HG02759 (cell line): ENCODE data around the gene TTLL11.
"Not testable (repeated sequence)": the region's sequence is repeated elsewhere in the genome, so short reads cannot be mapped to it uniquely, and the experiment has no call there.

Experiments used
- ATAC-seq: cut with Tn5 transposase; IDR thresholded peaks from one replicate; pipeline ENCODE4 v1.9.1; 2021; ENCODE audit warnings: mild to moderate bottlenecking, moderate library complexity; ENCODE audit not compliant: unreplicated experiment

Gene TTLL11

DNA sequence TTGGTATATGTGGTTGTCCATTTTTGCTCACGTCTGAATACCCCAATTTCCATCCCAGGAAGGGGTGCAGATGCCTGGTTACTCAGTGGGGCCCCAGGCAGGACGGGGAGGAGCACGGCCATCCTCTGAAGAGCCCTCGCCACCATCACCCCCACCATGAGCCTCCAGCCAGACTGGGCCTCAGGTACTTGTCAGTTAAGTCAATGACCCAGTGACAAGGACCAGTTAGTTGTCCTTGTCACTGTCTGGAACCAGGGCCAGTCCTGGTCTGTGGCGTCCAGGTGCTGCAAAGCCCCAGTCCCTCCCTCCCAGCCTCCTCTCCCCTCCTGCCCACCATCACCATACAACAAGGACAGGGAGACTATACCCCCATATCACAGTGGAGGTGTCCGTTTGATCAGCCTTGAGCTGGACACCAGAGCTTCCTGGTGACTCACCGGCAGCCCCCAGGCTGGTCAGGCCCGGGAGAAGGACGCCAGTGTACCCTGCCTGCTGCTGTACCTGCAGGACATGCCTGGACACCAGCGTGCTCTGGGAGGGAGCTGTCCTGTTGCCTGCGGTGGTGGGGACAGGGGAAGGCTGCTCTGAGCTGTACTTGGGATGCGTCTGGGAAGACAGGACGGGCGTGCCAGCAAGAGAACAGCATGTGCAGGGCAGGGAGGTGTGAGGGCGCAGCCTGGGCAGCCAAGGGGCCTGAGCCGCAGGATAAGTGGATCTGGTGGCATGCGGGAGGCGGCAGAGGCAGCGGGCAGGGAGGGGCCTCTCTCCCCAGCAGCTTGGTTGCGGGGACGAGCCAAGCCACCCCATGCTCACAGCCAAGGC is 32.6 kb upstream of the TTLL11 start:
- no peak for ATAC-seq

DNA sequence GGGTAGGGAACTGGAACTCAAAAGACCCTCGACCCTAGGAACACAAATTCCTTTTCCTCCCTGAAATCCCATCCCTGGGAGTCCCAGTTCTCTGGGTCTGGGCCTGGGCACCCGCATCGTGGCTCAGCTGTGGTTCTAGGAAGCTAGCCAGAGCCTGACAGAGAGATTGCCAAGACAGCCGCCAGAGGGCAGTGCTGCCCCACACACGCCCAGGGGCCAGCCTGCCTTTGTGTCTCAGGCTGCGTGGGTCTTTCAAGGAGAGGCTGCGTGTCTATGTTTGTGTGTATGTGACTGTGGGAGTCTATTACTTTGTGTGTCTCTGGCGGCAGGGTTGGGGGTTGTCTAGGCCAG is 32.0 kb upstream of the TTLL11 start:
- ATAC-seq = peak; percentile 74

DNA sequence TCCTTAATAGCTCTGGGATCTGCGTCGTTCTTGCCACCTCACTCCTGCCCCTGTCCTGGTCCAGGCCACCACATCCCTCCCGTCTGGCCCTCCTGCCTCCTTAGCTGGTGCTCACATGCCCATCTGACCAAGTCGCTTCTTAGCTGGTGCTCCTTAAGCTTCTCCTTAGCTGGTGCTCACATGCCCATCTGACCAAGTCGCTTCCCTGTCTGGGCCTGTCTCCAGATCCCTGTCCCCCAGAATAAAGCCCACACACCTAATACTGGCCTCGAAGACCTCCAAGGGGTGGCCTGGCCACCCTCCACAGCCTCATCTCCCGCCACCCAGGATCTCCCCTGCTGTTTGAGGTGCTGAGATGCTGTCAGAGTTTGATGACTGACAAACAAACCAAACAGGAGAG is 31.4 kb upstream of the TTLL11 start:
- ATAC-seq = no peak

DNA sequence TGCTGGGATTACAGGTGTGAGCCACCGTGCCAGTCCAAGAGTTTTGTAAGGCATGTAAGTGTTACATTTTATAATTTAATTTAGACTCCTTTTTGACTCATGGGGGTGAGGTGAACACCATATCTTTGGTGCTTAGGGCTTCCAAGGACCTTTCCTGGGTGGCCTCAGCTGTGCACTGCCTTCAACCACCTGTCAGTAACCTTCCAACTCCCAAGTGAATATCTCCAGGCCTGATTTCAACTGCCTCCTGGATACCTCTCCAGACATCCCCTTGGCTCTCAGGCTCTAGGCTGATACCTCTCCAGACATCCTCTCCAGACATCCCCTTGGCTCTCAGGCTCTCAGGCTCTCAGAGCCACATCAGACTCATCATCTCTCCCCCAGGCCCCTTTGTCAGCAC is 30.9 kb upstream of the TTLL11 start:
- ATAC-seq = no peak

DNA sequence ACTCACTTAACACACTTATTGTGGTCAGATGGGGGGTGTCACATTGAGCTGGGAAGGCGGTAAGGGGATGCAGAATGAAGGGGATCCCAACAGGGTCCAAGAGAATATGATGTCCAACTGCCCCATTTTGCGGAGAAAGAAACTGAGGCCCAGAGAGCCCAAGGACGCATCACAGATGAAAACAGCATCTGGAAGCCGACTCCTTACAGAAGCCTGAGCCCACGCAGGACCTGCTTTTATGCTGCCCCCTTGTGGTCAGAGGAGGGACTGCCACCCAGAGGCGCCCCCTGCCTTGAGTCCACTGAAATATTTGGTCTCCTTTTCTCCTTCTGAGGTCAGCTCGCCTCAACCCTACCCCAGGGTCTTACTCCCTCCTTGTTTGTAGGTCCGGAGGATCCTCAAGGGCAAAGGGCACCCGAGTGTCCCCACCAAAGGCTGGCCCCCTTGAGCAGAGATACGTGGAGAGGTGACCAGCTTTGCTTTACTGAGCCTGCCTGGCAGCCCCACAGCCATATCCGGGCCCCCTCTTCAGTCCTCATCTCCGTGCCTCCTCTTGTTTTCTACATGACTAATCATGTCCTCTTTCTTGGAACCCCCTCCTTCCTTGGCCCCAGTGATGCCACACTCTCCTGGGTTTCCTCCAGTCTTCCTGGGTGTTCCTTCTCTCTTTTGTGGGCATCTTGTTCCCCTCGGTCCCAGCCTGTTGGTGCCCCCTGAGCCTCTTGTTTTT is 30.0 kb upstream of the TTLL11 start:
- no peak for ATAC-seq

DNA sequence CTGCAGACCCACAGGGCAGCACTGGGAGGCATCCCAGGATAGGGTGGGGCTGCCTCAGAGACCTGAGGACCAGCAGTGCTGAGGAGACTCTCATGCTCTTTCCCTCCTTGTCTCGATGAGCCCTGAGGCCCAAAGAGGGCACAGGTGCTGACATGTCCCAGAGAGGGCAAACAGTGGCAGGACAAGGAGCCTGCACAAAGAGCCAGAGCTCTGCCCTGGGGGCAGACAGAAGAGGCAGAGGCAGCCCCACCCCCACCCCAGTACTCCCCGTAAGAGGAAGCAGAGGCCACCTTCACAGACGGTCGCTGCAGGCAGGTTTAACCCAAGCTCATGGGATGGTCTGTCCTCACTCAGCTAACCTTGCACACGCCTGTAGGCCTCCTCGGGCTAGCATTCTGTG is 29.4 kb upstream of the TTLL11 start:
- ATAC-seq = no peak

DNA sequence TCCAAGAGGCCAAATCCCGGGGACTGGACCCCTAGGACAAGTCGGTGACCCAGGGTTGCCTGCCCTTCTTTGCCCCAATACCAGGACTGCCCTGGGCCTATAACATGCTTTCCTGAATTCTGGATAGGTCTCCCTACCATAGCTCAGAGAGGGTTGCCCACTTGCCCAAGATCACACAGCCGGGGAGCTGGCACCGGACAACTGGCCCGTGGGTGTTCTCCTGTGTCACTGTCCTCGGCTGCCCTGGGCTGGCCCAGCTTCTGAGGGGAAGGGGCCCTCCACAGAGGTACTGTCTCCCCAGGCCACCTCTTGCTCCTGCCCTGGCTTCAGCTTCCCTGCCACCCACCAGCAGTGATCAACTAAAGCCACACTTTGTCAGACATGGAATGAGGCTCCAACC is 28.8 kb upstream of the TTLL11 start:
- ATAC-seq = no peak

DNA sequence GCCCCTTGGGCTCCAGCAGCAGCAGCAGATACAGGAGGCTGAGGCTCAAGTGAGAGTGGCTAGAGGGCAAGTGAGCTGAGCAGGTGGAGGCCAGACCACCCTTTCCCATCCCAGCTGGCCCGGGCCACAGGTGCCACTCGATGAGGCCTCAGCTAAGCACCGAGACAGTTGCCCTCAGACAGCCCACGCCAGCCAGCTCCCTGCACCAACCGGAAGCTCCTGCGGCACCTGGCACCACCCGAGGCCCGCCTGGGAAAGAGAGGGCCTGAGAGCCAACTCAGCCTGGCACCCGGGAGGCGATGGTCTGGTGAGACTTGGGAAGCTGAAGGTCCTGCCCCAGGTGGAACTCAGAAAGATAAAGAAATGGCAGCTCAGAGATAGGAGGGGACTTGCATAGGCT is 28.3 kb upstream of the TTLL11 start:
- ATAC-seq = no peak

DNA sequence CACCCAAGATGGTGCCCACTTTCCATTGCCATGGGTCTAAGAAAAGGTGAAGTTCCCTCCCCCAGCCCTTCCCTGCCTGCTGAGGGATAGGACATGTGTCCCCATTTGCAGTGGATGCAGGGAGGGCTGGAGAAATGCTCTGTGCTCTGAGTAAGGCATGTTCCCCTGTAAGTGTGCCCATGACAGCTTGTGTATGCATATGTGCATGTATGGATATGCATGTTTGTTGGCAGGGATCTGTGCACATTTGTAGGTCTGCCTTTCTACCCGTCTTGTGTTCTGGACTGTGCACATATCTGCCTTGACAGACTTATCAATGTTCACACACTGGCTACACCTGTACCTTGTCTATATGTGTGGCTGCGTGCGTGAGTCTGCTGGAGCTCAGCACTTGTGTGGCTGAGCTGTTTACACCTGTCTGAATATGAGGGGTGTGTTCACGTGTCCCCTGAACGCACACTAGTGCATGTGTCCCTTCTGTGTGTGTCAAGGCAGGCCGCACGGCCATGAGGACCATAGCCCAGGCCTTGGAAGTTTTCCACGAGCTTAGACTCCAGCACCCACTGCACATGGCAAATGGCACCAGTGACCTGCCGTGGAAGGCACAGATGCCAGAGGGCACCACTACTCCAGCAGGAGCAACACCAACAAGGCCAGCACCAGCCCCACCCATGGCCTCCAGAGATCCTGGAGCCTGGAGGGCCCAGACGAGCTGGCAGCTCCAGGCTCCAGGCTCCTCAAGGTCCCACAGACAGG is 27.4 kb upstream of the TTLL11 start:
- ATAC-seq = no peak

DNA sequence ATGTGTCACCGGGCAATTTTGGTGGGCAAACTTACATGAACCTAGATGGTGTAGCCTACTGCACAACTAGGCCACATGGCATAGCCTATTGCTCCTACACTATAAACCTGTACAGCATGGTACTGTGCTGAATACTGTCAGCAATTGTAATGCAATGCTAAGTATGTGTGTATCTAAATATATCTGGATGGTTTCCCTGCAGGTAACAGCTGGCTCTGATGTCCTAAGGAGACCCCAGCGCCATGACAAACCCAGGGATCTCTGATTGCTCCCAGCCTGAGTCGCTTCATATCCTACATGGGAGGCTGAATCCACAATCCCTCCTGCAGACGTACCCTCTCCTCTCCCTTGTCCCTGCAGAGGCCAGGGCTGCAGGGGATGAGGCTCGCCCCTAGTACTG is 26.6 kb upstream of the TTLL11 start:
- no peak for ATAC-seq

DNA sequence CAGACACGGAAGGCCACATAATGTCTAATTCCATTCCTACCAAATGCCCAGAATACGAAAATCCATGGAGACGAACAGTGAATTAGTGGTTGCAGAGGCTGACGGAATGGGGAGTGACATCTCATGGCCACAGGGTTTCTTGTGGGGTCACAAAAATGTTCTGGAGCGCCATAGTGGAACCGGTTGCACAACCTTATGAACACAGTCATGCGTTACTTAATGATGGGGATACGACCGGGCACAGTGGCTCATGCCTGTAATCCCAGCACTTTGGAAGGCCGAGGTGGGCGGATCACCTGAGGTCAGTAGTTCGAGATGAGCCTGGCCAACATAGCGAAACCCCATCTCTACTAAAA is 26.0 kb upstream of the TTLL11 start:
- ATAC-seq = no peak

DNA sequence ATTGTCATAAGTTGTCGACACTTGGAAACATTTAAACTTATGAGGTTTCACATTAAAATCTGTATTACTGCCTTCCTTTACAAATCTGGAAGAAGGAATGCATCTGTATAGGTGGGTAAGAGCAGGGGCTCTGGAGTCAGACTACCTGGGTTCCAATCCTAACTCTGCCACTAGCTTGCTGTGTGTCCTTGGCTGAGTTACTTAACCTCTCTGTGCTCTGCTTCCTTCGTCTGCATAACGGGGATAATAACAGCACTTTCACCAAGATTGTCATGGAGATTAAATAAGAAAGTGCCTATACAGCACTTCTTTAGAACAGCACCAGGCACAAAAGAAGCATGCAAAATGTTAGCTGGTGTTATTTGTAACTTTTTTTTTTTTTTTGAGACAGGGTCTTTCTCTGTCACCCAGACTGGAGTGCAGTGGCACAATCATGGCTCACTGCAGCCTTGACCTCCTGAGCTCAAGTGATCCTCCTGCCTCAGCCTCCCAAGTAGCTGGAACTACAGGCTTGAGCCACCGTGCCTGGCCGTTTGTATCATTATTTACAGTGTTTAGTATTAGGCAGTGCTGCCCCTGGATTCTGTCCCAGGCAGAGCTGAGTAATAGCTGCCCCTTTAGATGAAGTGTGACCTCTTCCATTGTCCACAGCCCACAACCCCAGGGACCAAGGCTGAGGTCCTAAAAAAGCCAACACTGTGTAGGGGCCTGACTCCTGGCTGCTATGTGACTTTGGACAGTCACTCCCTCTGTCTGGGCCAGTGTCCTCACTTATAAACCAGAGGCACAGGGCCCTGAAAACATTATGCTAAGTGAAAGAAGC is 25.4 kb upstream of the TTLL11 start:
- no peak for ATAC-seq

DNA sequence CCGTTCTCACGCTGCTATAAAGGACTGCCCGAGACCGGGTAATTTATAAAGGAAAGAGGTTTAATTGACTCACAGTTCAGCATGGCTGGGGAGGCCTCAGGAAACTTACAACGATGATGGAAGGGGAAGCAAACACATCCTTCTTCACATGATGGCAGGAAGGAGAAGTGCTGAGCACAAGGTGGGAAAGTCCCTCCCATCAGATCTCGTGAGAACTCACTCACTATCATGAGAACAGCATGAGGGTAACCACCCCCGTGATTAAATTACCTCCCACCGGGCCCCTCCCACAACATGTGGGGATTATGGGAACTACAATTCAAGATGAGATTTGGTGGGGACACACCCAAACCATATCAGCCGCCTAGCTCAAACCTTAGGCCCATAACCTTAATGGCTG is 24.1 kb upstream of the TTLL11 start:
- ATAC-seq = not testable (repeated sequence)

DNA sequence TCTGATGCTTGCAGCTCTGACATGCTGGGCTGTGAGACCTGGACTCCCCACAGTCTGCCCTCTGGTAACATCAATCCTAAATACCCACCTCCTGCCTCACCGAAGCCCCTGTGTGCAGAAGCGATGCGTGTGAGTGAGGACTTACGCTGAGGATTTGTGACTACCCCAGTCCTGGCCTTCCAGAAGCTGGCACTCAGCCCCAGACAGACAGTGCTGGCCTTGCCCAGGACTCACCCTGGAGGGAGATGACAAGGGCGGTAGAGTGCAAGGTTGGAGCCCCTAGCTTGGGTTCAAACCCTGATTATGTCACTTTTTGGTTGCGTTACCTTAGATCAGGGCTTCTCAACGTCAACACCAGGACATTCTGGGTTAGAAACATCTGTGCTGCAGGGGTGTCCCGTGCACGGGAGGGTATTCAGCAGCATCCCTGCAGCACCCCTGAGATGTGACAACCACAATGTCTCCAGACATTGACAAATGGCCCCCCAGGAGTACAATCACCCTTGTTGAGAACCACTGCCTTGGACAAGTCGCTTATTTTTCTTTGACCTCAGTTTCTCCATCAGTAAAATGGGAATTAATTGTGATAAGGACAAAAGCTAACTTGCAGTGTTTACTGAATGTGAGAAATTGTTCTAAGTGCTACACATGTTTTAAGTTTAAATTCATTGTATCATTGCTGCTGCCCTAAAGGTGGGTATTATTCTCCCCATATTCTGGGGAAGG is 23.5 kb upstream of the TTLL11 start:
- no peak for ATAC-seq

DNA sequence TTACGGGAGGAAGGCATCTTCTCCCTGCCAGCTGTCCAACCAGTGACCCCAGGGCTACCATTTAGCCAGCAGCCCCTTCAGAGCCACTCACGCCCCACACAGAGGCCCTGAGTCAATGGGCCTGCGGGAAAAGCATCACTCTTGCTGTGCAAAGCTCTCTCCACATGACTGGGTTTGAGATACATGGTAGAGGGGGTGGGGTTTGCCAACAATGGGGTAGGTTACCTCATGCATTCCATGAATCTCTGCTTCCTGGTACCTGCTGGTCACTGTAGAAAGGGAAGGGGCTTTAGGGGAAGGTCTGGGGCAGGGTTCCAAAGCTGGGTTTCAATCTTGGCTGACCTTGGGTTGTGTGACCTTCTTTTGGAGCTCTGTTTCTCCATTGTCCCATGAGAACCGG is 22.9 kb upstream of the TTLL11 start:
- no peak for ATAC-seq

DNA sequence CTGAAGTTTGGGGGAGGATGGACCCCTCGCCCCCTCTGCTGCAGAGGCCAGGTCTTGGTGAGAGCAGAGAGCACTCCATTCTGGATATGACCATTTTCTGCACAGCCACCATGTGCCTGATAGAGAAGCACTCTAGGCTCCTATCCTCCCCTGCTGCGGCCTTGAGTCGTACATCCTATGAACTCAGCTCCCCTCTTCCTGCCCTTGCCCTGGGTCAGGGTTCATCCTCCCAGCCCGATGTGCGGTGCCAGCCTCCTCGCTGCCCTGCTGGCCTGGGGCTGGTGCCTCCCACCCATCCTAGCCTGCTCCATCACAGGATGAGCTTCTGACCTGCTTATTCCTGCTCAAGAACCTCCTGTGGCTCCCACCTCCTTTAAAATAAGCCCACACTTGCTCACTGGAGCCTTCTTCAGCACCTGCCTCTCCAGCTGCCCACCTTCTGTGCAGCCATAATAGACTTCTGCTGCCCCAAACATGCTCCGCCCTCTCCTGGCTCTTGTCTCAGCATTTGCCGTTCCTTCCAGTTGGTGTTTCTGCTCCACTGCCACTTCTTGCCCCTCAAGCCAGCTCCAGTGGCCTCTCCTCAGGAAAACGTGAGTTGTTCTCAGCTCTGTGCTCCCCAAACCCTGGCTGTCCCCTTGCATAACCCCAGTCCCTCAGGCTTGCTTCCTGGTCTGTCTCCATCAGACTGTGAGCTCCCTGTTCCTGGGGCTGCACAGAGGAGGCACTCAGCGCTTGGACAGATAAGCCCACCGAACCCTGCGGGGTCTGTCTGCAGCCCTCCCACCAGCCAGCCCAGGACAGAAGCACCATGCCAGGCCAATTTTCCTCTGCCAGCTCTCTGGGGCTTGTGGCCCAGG is 22.3 kb upstream of the TTLL11 start:
- ATAC-seq = no peak

DNA sequence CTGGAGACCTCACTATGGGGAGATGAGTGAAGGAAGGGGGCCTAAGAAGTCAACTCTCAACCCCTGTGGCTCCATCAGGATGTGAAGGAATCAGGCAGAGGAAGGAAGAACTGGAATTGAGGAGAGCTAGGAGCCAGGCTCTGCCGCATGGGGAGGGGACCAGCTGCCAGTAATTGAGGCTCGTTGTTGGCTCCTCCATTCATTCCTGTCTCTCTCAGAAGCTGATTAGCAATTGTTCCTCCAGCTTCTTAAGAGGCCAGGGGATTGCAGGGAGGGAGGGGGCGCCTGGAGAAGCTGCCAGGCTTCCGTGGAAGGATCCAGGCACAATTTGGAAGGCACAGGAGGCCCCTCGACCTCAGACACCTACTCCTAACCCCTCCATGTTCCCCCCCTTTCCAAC is 20.5 kb upstream of the TTLL11 start:
- ATAC-seq = no peak

DNA sequence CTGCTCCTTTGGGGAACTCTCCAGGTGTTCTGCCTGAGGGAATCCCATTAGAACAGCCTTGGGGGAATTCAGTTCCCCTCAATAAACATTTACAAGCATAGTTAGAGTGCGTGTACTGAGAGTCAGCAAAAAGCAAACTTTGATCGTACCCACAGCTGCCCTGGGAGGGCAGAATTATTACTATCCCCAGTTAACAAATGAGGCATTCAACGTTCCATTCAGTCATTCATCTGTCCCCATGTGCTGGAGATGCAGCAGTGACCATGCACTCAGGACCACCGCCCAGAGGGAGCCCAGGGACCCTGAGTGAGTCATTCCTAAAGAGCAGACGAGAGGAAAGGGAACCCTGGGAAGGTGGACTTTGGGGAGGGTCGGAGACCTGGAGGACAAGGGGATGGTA is 19.1 kb upstream of the TTLL11 start:
- ATAC-seq = no peak

DNA sequence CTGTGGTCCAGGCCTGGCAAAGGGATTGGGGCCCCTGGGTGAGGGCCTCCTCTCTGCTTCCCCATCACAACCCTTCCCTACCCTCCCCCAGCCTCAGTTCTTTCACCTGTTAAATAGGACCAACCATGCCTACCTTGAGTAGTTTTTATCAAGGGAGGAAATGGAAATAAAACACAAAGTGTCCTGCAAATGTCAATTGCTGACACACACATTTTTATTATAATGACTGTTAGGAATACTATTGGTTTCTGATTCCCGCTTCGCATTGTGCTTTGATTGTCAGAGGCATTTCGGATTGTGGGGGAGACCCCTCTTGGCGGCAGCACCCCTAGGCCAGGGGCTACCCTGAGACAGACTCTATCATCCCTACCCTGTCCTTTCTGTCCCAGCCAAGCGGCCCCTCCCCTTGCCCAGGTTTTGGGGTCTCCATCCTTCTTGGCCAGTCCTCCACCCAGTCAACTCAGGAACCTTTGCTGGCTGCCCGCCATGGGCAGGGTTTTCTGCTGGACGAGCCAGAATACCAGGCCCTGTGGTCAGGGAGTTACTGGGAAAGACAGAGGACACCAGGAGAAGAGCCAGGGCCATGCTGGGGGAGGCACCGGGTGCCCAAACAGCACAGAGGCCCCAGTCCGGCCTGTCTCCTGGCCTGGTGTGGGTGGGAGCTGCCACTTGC is 18.4 kb upstream of the TTLL11 start:
- ATAC-seq = no peak
